ENCODE measurements around the gene CA14.
"Not testable (repeated sequence)": the region's sequence is repeated elsewhere in the genome, so short reads cannot be mapped to it uniquely, and the experiment has no call there.

CA14 gene

DNA sequence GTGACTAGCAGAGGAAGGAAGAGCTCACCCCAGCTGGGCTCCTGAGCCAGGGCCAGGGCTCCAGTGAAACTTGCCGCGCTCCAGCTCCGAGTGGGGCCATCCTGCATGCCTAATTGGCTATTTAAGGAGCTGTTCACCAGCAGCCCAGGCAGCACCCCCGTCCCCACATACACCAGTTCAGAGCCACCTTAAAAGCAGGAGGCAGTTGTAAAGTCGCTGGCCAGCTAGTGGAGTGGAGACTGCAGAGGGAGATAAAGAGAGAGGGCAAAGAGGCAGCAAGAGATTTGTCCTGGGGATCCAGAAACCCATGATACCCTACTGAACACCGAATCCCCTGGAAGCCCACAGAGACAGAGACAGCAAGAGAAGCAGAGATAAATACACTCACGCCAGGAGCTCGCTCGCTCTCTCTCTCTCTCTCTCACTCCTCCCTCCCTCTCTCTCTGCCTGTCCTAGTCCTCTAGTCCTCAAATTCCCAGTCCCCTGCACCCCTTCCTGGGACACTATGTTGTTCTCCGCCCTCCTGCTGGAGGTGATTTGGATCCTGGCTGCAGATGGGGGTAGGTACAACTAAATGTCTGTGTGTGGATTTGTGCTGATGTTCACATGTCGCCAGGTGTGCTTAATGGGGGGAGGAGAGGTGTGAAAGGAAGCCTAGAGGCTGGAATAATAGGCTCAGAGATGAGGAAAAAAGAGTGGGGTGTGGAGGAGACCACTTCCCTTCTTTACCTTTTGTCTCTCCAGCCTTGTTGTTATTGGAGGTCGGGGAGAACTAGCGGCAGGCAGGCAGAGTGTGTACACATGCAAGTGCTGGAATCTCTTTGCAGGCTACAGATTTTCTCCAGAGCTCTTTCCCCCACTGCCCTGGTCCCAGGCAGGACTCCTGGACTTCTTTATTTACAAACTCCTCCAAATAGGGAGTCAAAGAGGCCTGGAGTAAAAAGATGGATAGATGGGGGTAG is at the start of gene CA14:
Gene CA14, plus strand, starts transcription at position 151 of the 962 bp plus-strand sequence. Its CDS starts 355 bp downstream, at position 506.
- no peak for DNase-seq

DNA sequence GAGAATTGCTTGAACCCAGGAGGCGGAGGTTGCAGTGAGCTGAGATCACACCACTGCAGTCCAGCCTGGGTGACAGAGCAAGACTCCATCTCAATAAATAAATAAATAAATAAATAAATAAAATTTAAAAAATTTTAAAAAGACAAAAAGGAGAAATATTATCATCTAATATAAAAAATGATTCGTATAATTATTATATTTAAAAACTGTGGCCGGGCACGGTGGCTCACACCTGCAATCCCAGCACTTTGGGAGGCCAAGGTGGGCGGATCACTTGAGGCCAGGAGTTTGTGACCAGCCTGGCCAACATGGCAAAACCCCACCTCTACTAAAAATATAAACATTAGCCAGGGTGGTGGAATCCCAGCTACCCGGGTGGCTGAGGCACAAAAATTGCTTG is 49.1 kb upstream of the CA14 start:
- not testable (repeated sequence) for DNase-seq

DNA sequence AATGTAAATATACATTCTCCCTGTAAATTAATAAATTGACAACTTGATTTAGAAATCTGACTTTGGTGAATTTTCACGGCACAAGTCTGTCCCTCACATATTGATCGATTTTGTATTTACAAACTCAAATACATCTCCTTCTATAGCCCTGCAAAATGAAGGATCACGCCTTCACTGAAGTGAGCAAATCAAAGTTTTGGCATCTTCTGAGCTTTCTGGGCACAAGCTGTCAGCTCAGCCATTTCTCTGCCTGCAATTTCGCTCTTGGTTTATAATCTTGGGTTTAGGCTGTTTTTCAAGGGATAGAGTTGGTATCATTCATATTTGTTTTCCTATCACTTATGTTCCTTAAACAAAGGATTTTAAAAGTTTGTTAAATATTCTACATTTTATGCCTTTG is 47.5 kb upstream of the CA14 start:
- no peak for DNase-seq

DNA sequence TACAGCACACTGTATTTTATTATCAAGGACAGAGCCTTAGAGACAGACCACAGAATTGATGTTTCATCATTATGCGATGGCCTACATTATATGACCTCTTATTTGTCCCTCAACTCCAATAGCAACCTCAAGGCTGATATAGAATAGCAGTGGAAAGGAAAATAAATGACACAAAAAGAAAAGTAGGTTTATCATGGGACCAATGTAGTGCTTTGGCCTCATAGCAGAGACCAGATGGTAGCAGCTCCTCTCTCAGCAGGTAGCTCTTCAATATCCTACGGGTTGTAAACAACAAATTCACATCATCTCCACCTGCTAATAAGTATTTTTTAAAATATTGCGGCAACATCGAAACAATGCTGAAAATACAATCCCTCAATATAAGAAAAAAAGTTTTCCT is 46.9 kb upstream of the CA14 start:
- no peak for DNase-seq

DNA sequence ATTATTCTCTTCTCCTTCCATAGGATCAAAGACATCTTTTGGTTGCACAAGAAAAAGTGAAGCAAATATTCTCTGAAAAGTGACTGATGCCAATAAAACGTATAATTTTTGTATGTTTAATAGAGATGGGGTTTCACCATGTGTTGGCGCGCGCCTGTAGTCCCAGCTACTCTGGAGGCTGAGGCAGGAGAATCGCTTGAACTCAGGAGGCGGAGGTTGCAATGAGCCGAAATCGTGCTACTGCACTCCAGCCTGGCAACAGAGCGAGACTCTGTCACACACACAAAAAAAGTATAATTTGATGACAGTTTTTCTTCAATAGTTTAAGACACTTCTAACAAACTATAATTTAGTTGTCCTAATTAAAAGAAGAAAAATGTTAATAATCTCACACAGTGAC is 45.5 kb upstream of the CA14 start:
- no peak for DNase-seq

DNA sequence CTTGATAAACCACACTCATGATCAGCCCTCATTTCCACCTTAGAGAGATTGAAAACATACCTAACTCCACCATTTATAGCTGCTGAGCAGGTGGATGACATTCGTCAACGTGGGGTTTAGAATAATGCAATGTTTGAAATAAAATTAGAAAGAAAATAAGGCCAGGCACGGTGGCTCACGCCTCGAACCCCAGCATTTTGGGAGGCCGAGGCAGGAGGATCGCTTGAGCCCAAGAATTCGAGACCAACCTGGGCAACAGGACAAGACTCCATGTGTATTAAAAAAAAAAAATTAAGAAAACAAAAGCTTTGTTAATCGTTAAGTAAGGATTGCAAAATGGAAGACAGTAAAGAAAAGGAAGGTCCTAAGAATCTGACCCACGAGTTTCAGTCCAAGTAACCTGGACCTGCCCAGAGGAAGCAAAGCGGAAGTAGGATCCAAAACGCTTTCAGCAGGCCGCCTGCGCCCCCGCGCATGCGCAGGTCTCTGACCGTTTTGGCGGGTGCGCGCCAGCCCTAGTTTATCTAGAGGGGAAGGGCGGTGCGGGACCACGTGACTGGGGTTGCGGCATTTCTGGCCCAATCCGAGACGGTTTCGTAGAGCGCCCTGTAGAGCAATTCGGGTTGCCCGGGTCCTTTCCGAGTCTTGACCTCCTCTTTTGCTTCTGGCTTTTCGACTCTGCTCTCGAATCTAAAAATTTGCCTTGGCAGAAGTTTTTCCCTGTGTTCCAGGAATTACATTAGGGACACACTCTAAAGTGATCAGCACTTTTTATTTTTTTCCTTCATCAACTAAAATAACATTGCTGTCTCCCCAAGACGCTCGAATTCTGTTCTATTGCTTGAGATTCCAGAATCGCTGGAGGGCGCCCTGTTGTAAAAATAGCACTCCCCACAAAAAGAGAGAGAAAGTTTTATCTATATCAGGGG is 44.1 kb upstream of the CA14 start:
- DNase-seq: peak; percentile 92

DNA sequence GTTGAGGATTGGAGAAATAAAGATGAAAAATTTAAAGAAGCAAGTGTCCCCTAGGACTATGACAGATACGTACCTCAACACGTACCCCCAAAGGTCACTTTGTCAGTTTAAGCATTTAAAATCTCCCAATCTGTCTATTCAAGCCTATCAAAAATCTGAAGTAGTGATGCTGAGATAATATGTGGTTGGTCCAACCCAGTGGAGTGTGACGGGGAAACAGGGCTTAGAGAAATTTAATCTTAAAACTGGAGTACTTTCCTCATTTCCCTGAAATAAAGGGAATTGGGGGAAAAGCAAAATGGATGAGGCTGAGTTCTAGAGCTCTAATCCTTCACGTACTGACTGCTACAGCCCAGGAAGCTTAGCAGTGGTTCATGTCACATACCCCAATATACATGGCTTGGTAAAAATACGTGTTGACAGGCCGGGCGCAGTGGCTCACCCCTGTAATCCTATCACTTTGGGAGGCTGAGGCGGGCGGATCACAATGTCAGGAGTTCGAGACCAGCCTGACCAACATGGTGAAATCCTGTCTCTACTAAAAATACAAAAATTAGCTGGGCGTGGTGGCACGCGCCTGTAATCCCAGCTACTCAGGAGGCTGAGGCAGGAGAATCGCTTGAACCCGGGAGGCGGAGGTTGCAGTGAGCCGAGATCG is 43.3 kb upstream of the CA14 start:
- not testable (repeated sequence) for DNase-seq

DNA sequence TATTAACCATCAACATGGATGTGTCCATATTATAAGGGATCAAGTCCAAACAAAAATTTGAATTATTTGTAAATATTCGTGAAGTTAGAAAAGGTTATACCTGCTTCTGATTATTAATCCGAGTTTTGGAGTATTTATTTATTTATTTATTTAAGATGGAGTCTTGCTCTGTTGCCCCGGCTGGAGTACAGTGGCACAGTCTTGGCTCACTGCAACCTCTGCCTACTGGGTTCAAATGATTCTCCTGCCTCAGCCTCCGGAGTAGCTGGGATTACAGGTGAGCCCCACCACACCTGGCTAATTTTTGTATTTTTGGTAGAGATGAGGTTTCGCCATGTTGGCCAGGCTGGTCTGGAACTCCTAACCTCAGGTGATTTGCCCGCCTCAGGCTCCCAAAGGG is 41.7 kb upstream of the CA14 start:
- DNase-seq: not testable (repeated sequence)

DNA sequence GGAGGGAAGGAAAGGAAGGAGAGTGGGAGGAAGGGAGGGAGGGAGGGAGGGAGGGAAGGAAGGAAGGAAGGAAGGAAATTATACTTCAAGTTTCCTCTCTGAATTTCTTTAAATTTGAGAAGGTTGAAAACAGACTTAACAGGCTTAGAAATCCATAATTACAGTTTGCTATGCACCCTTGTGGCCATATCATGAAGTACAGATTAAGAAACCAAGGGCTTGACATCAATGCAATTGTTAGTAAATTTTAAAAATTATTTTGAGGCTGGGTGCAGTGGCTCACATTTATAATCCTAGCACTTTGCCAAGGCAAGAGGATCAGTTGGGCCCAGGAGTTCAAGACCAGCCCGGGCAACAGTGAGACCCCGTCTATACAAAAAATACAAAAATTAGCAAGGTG is 36.0 kb upstream of the CA14 start:
- no peak for DNase-seq

DNA sequence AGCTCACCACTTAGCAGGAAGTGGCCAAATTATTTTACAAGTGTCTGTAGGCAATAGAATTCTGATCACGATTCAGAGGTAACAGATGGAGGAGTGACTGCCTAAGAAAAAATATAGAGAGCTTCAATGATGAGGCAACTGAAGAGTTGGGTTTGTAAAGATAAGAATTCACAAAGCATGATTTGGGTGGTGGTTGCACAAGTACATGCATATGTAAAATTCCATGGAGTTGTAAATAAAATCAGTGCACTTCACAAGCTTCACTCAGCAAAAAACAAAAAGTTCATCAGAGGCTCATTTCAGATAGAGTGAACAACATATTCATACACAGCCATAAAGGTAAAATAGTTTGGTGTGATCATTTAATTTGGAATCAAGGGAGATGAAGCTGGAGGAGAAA is 32.6 kb upstream of the CA14 start:
- DNase-seq: no peak

DNA sequence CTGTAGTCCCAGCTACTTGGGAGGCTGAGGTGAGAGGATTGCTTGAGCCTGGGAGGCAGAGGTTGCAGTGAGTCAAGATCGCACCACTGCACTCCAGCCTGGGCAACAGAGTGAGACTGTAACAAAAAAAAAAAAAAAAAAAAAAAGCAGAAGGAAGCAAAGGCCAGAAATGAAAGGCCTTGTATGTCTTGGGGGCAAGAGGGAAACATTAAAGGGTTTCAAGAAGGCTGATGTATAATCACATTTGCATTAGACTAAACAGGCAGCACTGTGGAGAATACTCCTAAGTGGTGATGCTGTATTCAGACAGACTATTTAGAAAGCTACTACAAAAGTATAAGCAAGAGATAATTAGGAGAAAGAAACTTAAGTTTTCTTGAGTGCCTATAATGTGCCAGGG is 32.0 kb upstream of the CA14 start:
- no peak for DNase-seq

DNA sequence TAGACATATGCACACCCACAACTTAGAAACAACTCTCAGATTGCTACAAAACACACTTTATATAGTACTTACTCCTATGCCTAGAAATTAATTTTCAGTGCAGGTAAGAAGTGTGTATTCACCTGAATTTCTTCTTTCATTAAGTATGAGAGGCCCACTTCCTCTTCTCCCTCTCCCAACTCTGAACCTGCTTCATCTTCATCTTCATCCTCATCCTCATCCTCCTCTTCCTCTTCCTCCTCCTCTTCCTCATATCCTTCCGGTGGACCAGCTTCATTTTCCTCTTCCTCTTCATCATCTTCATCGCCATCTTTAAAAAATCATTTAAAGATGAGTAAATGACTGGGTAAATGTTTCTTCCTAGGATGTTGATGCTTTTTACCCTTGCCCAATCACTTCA is 31.1 kb upstream of the CA14 start:
- DNase-seq: no peak

DNA sequence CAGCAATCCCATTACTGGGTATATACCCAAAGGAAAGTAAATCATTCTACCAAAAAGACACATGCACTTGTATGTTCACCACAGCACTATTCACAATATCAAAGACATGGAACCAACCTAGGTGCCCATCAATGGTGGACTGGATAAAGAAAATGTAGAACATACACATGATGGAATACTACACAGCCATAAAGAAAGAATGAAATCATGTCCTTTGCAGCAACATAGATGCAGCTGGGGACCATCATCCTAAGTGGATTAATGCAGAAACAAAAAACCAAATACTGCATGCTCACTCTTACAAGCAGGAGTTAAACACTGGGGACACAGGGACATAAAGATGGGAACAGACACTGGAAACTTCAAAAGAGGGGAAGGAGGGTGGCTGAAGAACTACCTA is 30.3 kb upstream of the CA14 start:
- DNase-seq: no peak

DNA sequence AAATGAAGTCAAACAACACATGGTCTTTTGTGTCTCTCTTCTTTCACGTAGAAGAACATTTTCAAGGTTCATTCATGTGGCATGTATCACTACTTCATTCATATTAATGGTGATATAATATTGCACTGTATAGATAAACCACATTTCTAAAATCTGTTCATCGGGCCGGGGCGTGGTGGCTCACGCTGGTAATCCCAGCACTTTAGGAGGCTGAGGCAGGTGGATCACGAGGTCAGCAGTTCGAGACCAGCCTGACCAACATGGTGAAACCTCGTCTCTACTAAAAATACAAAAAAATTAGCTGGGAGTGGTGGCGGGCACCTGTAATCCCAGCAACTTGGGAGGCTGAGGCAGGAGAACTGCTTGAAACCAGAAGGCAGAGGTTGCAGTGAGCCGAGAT is 29.3 kb upstream of the CA14 start:
- not testable (repeated sequence) for DNase-seq

DNA sequence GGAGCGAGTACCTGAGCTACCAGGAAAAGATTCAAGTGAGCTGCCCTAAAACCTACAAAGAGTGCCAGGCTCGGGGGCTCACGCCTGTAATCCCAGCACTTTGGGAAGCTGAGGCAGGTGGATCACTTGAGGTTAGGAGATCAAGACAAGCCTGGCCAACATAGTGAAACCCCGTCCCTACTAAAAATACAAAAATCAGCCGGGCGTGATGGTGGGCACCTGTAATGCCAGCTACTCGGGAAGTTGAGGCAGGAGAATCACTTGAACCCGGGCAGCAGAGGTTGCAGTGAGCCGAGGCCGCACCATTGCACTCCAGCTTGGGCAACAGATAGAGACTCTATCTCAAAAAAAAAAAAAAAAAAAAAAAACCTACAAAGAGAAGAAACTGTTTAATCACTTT is 24.7 kb upstream of the CA14 start:
- not testable (repeated sequence) for DNase-seq

DNA sequence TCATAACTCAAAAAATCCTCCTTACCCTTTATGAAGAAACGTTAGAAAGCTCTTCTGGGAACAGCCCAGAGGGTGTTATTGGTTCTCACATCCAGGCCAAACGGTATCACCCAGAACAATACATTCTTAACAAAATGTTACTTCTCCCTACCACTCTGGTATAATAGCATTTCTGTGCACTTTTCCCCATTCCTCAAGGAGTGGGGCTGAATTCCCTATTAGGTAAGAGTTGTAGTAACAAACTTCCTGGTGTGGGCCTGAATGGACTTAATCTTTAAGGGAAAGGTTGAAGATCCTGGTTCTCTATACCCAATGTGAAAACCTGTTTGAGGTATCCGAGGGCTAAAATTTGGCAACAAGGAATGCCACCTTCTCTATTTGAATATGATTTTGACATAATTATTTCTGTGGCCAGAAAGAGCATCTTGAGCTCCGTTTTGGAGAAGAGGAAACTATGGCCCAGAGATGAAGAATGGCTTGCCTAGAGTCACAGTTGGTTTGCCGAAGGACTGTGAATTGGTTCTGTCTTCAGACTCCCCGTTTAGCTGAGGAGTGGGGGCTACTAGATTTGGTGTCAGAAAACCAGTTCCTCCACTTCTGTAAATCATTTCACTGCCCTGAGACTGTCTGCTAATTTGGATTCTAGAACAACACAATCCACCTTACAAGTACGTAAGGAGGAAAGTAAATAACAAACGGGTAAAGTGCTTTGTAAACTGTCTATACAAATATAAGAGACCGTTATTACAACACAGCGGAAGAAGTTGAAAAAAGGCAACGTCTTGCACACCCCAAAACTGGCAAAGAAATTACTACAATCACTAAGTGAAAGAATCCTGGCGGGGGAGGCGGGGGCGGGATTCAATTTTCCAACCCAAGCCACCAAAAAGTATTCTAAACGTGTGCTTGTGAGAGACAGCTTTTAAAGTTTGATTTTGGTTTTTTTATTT is 23.9 kb upstream of the CA14 start:
- DNase-seq: no peak

DNA sequence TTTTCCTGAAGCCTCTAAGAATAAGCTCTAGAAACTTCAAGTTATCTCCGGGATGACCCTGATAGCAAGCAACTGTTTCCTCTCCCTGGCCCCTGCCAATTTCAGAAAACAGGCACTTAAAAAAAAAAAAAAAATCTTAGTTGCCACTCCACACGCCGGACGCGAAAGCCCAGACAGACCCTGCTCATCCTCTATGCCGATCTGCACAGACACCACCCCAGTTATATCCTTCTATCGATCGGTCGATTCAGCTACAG is 23.3 kb upstream of the CA14 start:
- DNase-seq: no peak

DNA sequence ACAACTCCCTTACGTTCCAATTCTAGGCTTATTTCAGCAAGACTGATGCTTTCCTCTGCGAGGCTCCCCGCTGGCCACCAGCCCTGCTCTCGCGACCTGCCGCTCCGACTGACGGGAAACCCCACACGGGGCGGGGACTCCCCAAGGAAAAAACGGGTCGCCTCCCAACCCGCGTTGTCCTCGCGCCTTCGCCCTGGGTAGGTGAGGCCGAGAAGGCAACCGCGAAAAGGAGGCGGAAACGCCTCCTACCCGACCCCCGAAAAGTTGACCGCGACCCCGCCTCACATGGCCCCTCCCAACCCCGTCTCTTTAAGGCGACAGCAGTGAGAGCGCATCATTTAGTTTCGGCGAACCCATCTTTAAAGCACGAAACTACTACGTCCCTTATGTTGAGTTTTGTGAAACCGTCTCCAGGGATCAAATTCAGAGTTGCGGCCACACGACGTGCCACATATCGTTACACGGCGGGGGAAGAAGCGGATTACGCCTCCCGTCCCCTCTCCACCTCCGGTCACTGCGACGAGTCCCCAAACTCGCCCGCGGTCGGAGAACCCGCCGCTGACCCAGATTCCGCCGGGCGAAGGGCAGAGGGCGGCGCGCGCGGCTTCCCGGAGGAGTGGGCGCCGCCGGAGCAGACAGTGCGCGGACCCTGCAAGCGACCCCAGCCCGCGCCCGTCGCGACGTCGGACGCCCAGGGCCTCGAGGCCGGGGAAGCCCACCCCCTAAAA is 22.8 kb upstream of the CA14 start:
- peak; percentile 55 for DNase-seq

DNA sequence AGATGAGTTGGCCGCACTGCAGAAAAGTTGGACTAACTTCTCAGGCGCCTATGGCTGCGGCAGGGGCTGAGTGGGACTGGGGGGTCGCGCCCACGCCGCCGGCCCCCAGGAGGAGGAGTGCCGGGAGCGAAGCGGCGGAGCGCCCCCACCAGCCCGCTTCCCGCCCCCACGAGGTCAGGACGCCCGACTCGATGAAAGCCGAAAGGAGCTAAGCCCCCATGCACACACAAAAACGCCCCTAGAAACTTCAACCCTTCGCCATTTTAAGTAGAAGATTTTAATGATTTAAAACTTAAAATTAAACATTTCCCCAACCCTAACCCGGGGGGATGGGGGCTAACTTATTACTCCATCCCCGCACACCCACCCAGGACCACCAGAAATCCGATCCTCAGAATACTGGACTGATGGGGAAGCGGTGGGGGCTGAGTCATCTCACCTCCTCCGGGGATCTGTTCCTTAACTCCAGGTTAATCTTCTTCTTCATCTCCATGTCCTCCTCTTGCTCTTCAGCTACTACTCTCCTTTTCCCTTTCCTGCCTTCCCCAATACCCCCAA is 22.2 kb upstream of the CA14 start:
- DNase-seq: no peak

DNA sequence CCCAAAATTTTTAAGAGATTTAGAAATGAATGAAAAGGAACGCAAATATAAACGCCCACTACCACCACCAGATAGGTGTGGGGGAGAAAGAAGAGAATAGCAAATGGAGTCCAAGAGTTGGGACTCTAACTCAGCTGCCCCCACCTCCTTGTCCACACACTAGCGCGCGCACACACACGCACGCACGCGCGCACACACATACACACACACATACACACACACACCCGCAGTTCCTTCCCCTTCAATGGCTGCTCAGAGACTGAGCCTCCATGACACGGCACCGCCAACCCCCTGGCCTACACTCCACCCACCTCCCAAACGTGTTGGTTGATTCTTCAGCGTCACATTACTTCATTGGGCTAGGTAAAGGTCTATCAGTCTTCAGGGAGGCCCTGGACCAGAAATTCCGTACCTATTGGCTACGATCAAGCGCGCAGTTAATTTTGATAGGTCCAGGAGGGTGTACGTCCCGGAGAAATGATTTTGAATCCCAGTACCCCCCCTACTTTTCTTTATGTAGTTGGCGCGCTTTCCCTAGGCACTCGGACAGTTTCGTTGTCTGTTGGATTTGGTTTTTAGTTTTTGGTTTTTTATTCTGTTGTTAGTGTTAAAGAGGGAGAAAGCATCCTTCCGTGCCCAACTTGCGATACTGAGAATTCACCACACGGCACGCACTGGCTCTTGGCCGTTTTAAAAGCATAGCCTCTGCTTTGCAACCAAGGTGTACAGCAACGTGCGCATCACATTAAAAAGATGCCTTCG is 21.5 kb upstream of the CA14 start, which contains the start of gene ANP32E:
Gene ANP32E, minus strand, starts transcription at position 261 of the 762 bp plus-strand sequence. CDS start 326 bp downstream, outside the sequence.
- DNase-seq: peak; percentile 100
